CD14-positive monocyte (primary cell): Measurements from ENCODE around the gene SPATS2. TPM values are rescaled to one million over a fixed set of nuclear protein-coding genes. Genes with fewer than 3 reads are reported as not detected.
A peak's percentile ranks its signal among the peaks of the same experiment; 100 is the strongest.

Source experiments
- DNase-seq, 3 donors: peaks; one replicate each; pipeline ENCODE4 v3.0.0-alpha.2; 2011 to 2022
- H2AFZ ChIP-seq: 2 replicates; pipeline ENCODE4 v1.6.0; 2012; ENCODE audit warnings: mild to moderate bottlenecking, low read depth, low read length, inconsistent platforms; ENCODE audit not compliant: insufficient read depth, poor library complexity, severe bottlenecking
- H3K27ac ChIP-seq, 2 donors: 1 replicate in 1 of 2; 2 replicates in 1 of 2; pipeline ENCODE4 v1.5.1; 2012 to 2013; ENCODE audit warnings: low read length in 2 of 2, control low read depth in 1 of 2, inconsistent platforms in 1 of 2, low read depth in 1 of 2, mild to moderate bottlenecking in 1 of 2
- H3K27me3 ChIP-seq, 2 donors: one replicate each; pipeline versions ENCODE4 v1.6.0 to v1.6.1; 2011 to 2013; ENCODE audit warnings: low read length in 2 of 2; ENCODE audit not compliant: control insufficient read depth in 2 of 2, insufficient read depth in 2 of 2
- H3K36me3 ChIP-seq, 2 donors: replicated peaks in 1 of 2; 1 replicate in 1 of 2; 2 replicates in 1 of 2; pipeline versions ENCODE4 v1.5.1 to v1.6.1; 2012 to 2013; ENCODE audit warnings: low read length in 2 of 2, control low read depth in 1 of 2, inconsistent platforms in 1 of 2, mild to moderate bottlenecking in 1 of 2; ENCODE audit not compliant: insufficient read depth in 2 of 2, control insufficient read depth in 1 of 2
- H3K4me1 ChIP-seq, 2 donors: 1 replicate in 1 of 2; 2 replicates in 1 of 2; pipeline versions ENCODE4 v1.5.1 to v1.6.1; 2012 to 2013; ENCODE audit warnings: low read length in 2 of 2, control low read depth in 1 of 2, inconsistent platforms in 1 of 2, mild to moderate bottlenecking in 1 of 2, moderate library complexity in 1 of 2; ENCODE audit not compliant: insufficient read depth in 2 of 2, control insufficient read depth in 1 of 2
- H3K4me2 ChIP-seq: replicated peaks from 2 replicates; pipeline ENCODE3; 2012; ENCODE audit warnings: low read length, moderate library complexity, mild to moderate bottlenecking; ENCODE audit not compliant: poor library complexity, severe bottlenecking; ENCODE audit errors: extremely low read depth
- H3K4me3 ChIP-seq, 3 experiments: fragments of 200-600 bp in 1 of 3; sonication (generic) in 1 of 3; replicated peaks in 1 of 3; 1 replicate in 2 of 3; 2 replicates in 1 of 3; pipeline ENCODE4 v1.5.1; 2011 to 2013; ENCODE audit warnings: low read length in 3 of 3, mild to moderate bottlenecking in 3 of 3, control low read depth in 2 of 3, low read depth in 2 of 3, inconsistent platforms in 1 of 3, moderate library complexity in 1 of 3
- H3K79me2 ChIP-seq: 2 replicates; pipeline ENCODE4 v1.6.0; 2012; ENCODE audit warnings: mild to moderate bottlenecking, control low read depth, inconsistent platforms, low read length, moderate library complexity; ENCODE audit not compliant: insufficient read depth
- H3K9ac ChIP-seq: 2 replicates; pipeline ENCODE4 v1.6.0; 2017; ENCODE audit warnings: low read length, mild to moderate bottlenecking; ENCODE audit not compliant: insufficient read depth, poor library complexity, severe bottlenecking
- H3K9me3 ChIP-seq, 2 donors: replicated peaks in 1 of 2; 1 replicate in 1 of 2; 2 replicates in 1 of 2; pipeline versions ENCODE4 v1.5.1 to v1.6.1; 2012 to 2013; ENCODE audit warnings: low read length in 2 of 2, control low read depth in 1 of 2; ENCODE audit not compliant: control insufficient read depth in 1 of 2, insufficient read depth in 1 of 2
- H4K20me1 ChIP-seq: 2 replicates; pipeline ENCODE4 v1.6.0; 2012; ENCODE audit warnings: mild to moderate bottlenecking, low read length, control low read depth, moderate library complexity; ENCODE audit not compliant: insufficient read depth
- H3K27ac Mint-ChIP-seq, 7 donors: one replicate each; pipeline ENCODE4 v1.8.0; 2020; ENCODE audit warnings: mild to moderate bottlenecking in 7 of 7, mixed read lengths in 7 of 7, moderate library complexity in 6 of 7, inconsistent platforms in 2 of 7
- H3K27me3 Mint-ChIP-seq, 3 donors: one replicate each; pipeline ENCODE4 v1.8.0; 2021 to 2022; ENCODE audit warnings: low read depth in 3 of 3, mild to moderate bottlenecking in 3 of 3, mixed read lengths in 3 of 3, moderate library complexity in 3 of 3, inconsistent platforms in 1 of 3
- H3K36me3 Mint-ChIP-seq, 2 donors: one replicate each; pipeline ENCODE4 v1.8.0; 2020; ENCODE audit warnings: mixed read lengths in 2 of 2, inconsistent platforms in 1 of 2, mild to moderate bottlenecking in 1 of 2
- H3K4me1 Mint-ChIP-seq: one replicate; pipeline ENCODE4 v1.8.0; 2020; ENCODE audit warnings: mild to moderate bottlenecking, mixed read lengths
- H3K4me3 Mint-ChIP-seq, 2 donors: one replicate each; pipeline ENCODE4 v1.8.0; 2020; ENCODE audit warnings: mild to moderate bottlenecking in 2 of 2, mixed read lengths in 2 of 2, moderate library complexity in 1 of 2
- H3K9me3 Mint-ChIP-seq, 7 donors: one replicate each; pipeline ENCODE4 v1.8.0; 2020 to 2022; ENCODE audit warnings: mixed read lengths in 7 of 7, mild to moderate bottlenecking in 6 of 7, moderate library complexity in 6 of 7, inconsistent platforms in 2 of 7
- WGBS: methylation state at CpG from one replicate; pipeline ENCODE4 v1.1.5; 2013; ENCODE audit warnings: missing lambda C conversion rate; ENCODE audit not compliant: insufficient coverage; 5-methylcytosine and 5-hydroxymethylcytosine counted together
- intact Hi-C, 2 donors: fragments of 100-400 bp; cut with micrococcal nuclease; formaldehyde crosslinking; loops; one replicate each; pipeline versions ENCODE4 v1.15.0 to v1.15.1; 2023
- polyA plus RNA-seq, 3 donors: library from polyadenylated mRNA; depleted of rRNA in 1 of 3; unstranded in 2 of 3; stranded (reverse) in 1 of 3; fragments of 300-500 nt in 2 of 3; fragments of >200 nt in 1 of 3; fragmentation: Illumina TruSeq in 2 of 3; gene quantifications; 1 replicate in 2 of 3; 2 replicates in 1 of 3; pipeline ENCODE4 v1.2.3, GENCODE V29; 2012 to 2021
- TF ChIP-seq, protein P1 (sequence below): fragments of 200-600 bp; IDR thresholded peaks from one replicate; pipeline ENCODE4 v1.8.0; 2022; ENCODE audit warnings: antibody characterized with exemption, mild to moderate bottlenecking

The SPATS2 gene
- polyA plus RNA-seq, 3 donors = 1.1 to 3.2 (median 1.8) TPM

DNA sequence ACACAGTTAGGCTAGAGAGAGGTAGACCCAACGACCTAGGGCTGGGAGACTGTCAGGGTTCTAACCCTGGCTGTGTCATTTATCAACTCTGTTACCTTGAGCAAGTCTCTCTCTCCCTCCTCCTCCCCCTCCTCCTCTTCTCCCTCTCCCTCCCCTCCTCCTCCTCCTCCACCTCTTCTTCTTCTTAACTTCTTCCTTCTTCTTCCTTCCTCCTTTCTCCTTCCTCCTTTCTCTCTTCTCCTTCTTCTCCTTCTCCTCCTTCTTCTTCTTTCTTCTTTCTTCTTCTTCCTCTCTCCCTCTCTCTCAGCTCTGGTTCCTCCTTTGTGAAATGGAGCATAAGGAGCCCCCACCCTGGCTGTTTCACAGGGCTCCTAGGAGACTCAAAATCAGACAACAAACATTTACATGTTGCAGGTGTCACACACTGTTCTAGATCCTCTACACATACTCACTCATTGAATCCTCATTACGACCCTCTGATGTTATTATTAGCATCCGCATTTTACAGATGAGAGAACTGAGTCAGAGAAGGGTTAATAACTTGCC is 169.3 kb downstream of the SPATS2 start:
- Histone ChIP-seq H3K4me3 (peak overlapping the region in 1 of 3 experiments; percentile 80), H3K36me3 (no peaks in the 10 kb centered on the region), H2AFZ (no peak overlapping the region), H3K27me3 (peaks cover 3 to 33% of the 10 kb centered on the region in 2 donors), H3K9me3 (peaks cover 0 to 5% of the 10 kb centered on the region in 2 donors), H4K20me1 (peaks cover 12% of the 10 kb centered on the region), H3K79me2 (no peaks in the 10 kb centered on the region), H3K4me1 (peaks cover 45 to 51% of the 10 kb centered on the region in 2 donors), H3K27ac (peak overlapping the region in 1 of 2 donors; percentile 32), H3K9ac (peak overlapping the region; percentile 15), H3K4me2 (peak overlapping the region; percentile 99)
- peaks cover 10 to 15% of the 10 kb centered on the region in 2 donors for H3K36me3 Mint-ChIP-seq
- TF ChIP-seq, protein P1, sequence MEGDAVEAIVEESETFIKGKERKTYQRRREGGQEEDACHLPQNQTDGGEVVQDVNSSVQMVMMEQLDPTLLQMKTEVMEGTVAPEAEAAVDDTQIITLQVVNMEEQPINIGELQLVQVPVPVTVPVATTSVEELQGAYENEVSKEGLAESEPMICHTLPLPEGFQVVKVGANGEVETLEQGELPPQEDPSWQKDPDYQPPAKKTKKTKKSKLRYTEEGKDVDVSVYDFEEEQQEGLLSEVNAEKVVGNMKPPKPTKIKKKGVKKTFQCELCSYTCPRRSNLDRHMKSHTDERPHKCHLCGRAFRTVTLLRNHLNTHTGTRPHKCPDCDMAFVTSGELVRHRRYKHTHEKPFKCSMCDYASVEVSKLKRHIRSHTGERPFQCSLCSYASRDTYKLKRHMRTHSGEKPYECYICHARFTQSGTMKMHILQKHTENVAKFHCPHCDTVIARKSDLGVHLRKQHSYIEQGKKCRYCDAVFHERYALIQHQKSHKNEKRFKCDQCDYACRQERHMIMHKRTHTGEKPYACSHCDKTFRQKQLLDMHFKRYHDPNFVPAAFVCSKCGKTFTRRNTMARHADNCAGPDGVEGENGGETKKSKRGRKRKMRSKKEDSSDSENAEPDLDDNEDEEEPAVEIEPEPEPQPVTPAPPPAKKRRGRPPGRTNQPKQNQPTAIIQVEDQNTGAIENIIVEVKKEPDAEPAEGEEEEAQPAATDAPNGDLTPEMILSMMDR = no peak
- peaks cover 0 to 6% (median 2%) of the 10 kb centered on the region in 7 donors for H3K9me3 Mint-ChIP-seq
- peak overlapping the region in 6 of 7 donors; percentile 19 to 92 (median 75) for H3K27ac Mint-ChIP-seq
- H3K4me1 Mint-ChIP-seq = peaks cover 47% of the 10 kb centered on the region
- peak in 1 of 3 donors; percentile 32 for DNase-seq
- WGBS = 13% methylated on average over 1 of the region's 3 CpGs
- H3K4me3 Mint-ChIP-seq = peak overlapping the region; percentile 80 to 93
- H3K27me3 Mint-ChIP-seq = peaks cover 32 to 57% (median 35%) of the 10 kb centered on the region in 3 donors
- intact Hi-C loops = no loop called here

DNA sequence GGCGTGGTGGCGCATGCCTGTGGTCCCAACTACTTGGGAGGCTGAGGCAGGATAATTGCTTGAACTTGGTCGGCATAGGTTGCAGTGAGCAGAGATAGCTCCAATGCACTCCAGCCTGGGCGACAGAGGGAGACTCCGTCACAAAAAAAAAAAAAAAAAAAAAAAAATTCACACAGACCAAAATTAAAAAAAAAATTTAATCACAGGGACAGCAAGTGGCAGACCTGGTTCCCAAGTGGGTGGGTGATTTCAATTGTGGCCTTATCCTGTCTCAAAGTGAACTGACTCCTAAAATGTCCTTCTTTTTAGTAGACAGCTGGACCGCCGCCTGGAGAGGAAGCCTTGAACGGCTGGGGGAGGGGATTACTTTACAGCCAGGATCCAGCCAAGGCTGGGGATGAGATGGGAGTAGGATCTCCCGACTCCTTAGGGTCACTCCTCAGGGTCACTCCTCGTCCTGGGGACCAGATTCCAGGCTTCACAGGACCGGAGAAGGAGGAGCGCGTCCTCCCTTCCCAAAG is 170.0 kb downstream of the SPATS2 start:
- H3K36me3 ChIP-seq = no peaks in the 10 kb centered on the region
- H3K4me3 ChIP-seq = peak overlapping the region; percentile 34 to 80 (median 62)
- H3K27me3 ChIP-seq = peaks cover 3 to 36% of the 10 kb centered on the region in 2 donors
- 10% methylated on average over 9 of the region's 13 CpGs for WGBS
- Mint-ChIP-seq H3K4me3 (peak overlapping the region; percentile 80 to 93), H3K9me3 (peaks cover 0 to 6% (median 2%) of the 10 kb centered on the region in 7 donors), H3K4me1 (peaks cover 47% of the 10 kb centered on the region), H3K27ac (peak overlapping the region in 6 of 7 donors; percentile 69 to 92 (median 84)), H3K36me3 (peaks cover 11 to 15% of the 10 kb centered on the region in 2 donors), H3K27me3 (peaks cover 35 to 63% (median 35%) of the 10 kb centered on the region in 3 donors)
- H2AFZ ChIP-seq = peak overlapping the region; percentile 77
- no peak overlapping the region for H3K27ac ChIP-seq
- no peaks in the 10 kb centered on the region for H3K79me2 ChIP-seq
- TF ChIP-seq, protein P1 = no peak
- peaks cover 13% of the 10 kb centered on the region for H4K20me1 ChIP-seq
- peak overlapping the region; percentile 49 for H3K9ac ChIP-seq
- DNase-seq = peak in 1 of 3 donors; percentile 16
- intact Hi-C loops = no loop called here
- H3K4me2 ChIP-seq = peak overlapping the region; percentile 99
- peaks cover 0 to 5% of the 10 kb centered on the region in 2 donors for H3K9me3 ChIP-seq
- H3K4me1 ChIP-seq = peaks cover 45 to 51% of the 10 kb centered on the region in 2 donors
